ENCODE results near the gene GPR3. TPM values are rescaled to one million over a fixed set of nuclear protein-coding genes. Genes with fewer than 3 reads are reported as not detected.

Gene GPR3
- total and polyA plus RNA-seq, 10 of the 15 experiments (the other 5 are each of a cell fraction or from before 2014, with no cell fraction given), result 0.33 to 1.4 (median 0.63) TPM; not detected in 3

DNA sequence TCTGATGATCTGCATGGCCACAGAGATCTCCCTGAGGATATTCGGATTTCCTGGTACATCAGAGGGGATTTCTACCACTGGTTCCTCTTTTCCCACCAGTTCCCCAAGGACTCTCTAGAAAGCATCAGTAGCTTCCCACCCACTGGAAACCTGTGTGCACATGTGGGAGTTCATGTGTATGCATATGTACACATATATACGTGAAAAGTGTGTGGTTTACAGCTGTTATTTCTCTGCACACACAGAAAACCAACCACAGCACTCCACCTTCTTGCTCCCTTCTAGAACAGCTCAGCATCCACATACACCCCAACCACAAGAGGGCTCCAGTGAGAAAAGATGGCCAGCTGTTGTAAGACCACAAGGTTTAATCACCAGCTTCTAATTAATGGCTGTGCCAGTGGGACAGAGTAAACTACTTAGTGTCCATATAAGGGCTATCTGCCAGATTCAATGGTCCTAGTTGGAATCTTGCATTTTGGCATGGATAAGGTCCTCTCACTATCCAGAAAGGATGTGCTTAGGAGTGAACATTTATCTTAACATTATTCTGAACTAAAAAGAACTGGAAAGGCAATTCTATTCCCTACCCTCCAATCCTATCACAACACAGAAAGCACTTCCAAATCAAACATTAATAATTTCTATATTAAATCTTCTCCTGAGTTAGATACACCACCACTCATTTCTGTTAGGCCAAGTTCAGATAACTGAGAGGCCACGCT is 24.1 kb downstream of the GPR3 start (continued):
- peak; percentile 52; the same call in 1 of the 2 replicates for TF ChIP-seq SPI1 (IDR thresholded peaks at IDR 0.05; ENCODE audit: borderline replicate concordance, insufficient read depth, low read depth, low read length)
- 0 out of 2 replicates have a peak, but pooled peaks have one; percentile 12 for TF ChIP-seq TBL1XR1 (IDR thresholded peaks at IDR 0.05; ENCODE audit: low read depth, low read length)
- TF ChIP-seq STAT3 (IDR thresholded peaks at IDR 0.05; ENCODE audit: low read depth, low read length), result peak; percentile 90
- TF ChIP-seq MYB (IDR thresholded peaks at IDR 0.05; ENCODE audit: borderline replicate concordance, low read depth, low read length), result no peak

DNA sequence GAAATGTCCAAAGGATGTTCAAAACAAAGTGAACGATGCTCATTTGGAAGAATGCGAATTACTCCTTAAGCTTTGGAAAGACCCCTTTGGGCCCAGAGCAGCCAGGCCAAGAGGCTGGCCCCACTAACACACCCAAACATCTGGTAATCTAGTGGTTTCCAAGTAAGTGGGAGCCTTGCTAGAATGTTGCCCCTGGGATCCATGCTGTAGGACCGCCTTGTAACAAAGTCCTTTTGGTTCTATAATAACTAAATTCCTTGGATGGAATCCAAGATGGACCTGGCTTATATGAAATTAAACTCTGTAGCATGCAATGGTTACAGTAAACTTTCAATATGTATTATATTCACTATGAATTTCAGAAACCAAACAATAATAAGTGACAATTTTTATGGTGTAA is 25.3 kb downstream of the GPR3 start:
- ChIA-PET SMC1A (ENCODE audit: uncharacterized antibody, unreplicated experiment) (interaction anchor here (0.9 to 22.2 kb wide), 16 partner anchors 9 to 254 kb away, joined by 3 to 470 read pairs (median 8); partner anchors contain the start of genes AHDC1, IFI6 and WASF2), CTCF (interaction anchor here (0.6 to 18.9 kb wide), 10 partner anchors 13 to 186 kb away, joined by 3 to 240 read pairs (median 20); partner anchors contain the start of gene AHDC1), POLR2A (interaction anchor here (0.5 to 5.1 kb wide), 7 partner anchors 11 to 73 kb away, joined by 3 to 38 read pairs (median 5); partner anchors contain the start of gene WASF2), RAD21 (ENCODE audit: unreplicated experiment) (interaction anchor here (1.1 to 9.8 kb wide), 10 partner anchors 11 to 212 kb away, joined by 3 to 126 read pairs (median 13); partner anchors contain the start of gene WASF2)
- WGBS (ENCODE audit: insufficient coverage, insufficient replicate concordance, low lambda C conversion rate, missing lambda C conversion rate), result 90% methylated on average over 3 of the region's 3 CpGs
- Histone ChIP-seq H3K79me2 (ENCODE audit: control insufficient read depth, insufficient read depth, low read length) (peaks cover 28% of the 10 kb centered on the region), H2AFZ (ENCODE audit: control insufficient read depth, low read depth, low read length) (no peak overlapping the region), H3K9me3 (replicated peaks; ENCODE audit: control insufficient read depth, insufficient read depth, low read length) (no peaks in the 10 kb centered on the region), H3K27ac (ENCODE audit: control insufficient read depth, insufficient read depth) (peak overlapping the region; percentile 74), H4K20me1 (ENCODE audit: control insufficient read depth, insufficient read depth) (no peaks in the 10 kb centered on the region), H3K4me3 (no peak overlapping the region), H3K4me1 (ENCODE audit: control insufficient read depth, insufficient read depth, low read length) (peaks cover 39% of the 10 kb centered on the region), H3K4me2 (ENCODE audit: control insufficient read depth, insufficient read depth) (peak overlapping the region; percentile 76), H3K27me3 (replicated peaks in 1 of 2; ENCODE audit: control insufficient read depth in 2 of 2, insufficient read depth in 2 of 2, low read length in 1 of 2) (no peaks in the 10 kb centered on the region), H3K36me3 (ENCODE audit: control insufficient read depth in 2 of 2, insufficient read depth in 2 of 2, low read length in 1 of 2) (peaks cover 16 to 35% of the 10 kb centered on the region in 2 experiments), H3K9ac (ENCODE audit: control insufficient read depth, insufficient read depth, low read length) (peak overlapping the region; percentile 54)
- TF ChIP-seq MXI1 (IDR thresholded peaks at IDR 0.05; ENCODE audit: low read depth, low read length), result no peak
- TF ChIP-seq RELA (IDR thresholded peaks at IDR 0.05; ENCODE audit: borderline replicate concordance, partially characterized antibody), result no peak
- ATAC-seq (no peak), DNase-seq (ENCODE audit: low read depth, low spot score) (no peak), FAIRE-seq (no peak)
- intact Hi-C loops (cut with micrococcal nuclease; ENCODE audit: unreplicated experiment) (loop anchor here (1.0 to 5.0 kb wide), 3 partner anchors 28 to 245 kb away; partner anchors contain the start of gene WASF2), in situ Hi-C loops (cut with MboI) (no loop called here)
- no TSS peak for BruUV-seq (replicated peaks)
